DMS153 (cell line): Measurements from ENCODE around the gene SWI5.

ENCODE experiments used
- DNase-seq: peaks from one replicate; lab custom pipeline; 2025; lab: John Stamatoyannopoulos, UW

SWI5 gene

GRCh38 chr9:128321343-128321742 lies 45.3 kb downstream of the SWI5 start:
- no peak for DNase-seq

DNA sequence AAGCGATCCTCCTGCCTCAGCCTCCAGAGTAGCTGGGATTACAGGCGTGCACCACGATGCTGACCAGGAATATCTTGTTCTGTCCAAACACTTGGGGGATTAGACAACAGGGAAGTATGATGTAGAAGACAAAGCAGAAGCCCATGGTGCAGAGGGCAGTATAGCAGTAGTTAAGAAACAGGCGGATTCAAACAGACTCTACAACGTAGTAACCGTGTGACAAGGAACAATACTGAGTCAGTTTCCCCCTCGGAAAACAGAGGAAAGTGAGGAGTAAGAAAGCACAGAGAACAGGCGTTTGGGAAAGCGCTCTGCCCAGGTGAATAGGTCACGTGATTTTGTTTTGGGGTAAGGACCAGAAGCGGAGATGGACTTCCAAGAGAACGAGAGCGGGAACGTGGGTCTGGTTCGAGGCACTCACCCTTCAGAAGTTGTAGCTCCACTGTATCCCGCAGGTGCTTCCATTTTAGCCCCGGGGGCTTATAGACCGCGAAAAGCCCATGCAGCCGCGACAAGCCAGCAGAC lies 45.9 kb downstream of the SWI5 start:
- no peak for DNase-seq

- peak; percentile 89 for DNase-seq
These were observed 46.5 kb downstream of the SWI5 start, which contains the start of the genes COQ4 and TRUB2 for GRCh38 chr9:128322404-128323211. COQ4 (plus strand) TSS chr9:128322839; CDS start chr9:128322859, 20 bp downstream. TRUB2 (minus strand) TSS chr9:128322447; CDS start chr9:128322408, 39 bp downstream.

DNA sequence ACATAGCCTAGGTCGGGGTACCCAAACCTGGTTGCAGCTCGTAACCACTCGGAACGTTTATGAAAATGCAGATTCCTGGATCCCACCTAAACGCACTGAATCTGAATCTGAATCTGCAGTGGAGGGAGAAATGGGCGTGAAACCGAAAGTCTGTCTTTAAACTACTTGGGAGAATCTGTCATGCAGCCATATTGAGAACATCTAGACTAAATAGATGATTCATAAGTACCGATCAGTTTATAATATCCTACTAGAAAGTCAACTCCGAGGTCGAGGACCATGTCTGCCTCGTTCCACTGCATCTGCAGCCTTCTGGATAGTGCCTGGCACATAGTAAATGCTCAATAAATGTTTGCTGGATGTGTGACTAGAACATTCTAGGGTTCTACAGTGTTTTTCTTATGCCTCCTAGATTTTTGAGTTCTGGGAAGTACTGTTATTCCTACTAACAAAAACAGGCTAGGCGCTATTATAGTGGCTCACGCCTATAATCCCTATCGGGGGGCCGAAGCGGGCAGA lies 47.2 kb downstream of the SWI5 start:
- no peak for DNase-seq

DNA sequence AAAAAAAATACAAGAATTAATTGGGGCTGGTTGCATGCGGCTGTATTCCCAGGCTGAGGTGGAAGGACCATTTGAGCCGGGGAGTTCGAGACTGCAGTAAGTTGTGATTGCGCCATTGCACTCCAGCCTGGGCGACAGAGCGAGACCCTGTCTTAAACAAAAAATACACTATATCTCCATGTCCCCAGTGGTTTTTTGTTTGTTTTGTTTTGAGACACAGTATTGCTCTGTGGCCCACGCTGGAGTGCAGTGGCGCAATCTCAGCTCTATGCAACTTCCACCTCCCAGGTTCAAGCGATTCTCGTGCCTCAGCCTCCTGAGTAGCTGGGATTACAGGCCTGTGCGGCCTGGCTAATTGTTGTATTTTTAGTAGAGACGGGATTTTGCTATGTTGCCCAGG lies 47.7 kb downstream of the SWI5 start:
- DNase-seq: no peak

- no peak for DNase-seq
These were observed 48.3 kb downstream of the SWI5 start for GRCh38 chr9:128324401-128324800.

DNA sequence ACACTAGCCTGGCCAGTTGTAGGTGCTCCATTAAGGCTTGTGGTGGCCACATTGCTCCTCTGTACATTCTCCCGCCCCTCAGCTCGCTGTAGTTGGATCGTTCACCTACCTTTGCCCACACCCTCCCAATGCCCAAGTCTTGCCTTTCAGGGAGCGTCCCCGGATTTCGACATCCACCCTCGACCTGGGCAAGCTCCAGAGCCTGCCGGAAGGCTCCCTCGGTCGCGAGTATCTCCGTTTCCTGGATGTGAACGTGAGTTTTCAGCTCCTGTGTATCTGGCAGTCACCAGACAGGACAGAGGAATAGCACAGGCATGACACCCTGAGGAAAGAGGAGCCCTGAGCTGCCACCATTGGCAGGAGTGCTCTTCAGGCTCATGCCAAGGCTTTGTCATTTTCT lies 49.6 kb downstream of the SWI5 start:
- no peak for DNase-seq

GRCh38 chr9:128333451-128333869 lies 57.4 kb downstream of the SWI5 start:
- DNase-seq: no peak

GRCh38 chr9:128335161-128335560 lies 59.1 kb downstream of the SWI5 start:
- DNase-seq: no peak

DNA sequence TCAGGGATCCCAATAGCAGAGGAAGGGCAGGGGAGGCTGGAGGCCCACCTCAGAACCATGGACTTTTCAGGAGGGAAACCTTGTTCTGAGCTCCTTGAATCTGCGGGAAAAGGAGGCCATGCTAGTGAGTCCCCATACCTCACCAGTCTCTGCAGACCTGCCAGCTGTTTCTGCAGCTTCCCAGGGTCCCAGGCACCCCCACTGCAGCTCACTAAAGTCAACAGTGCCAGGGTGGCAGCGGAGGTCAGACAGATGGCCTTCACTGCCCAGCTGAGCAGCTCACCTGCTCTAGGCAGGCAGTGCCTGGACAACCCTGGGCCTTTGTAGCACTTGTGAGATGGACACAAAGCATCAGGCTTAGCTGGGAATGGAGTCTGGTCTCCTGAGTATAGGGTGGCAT lies 59.8 kb downstream of the SWI5 start:
- no peak for DNase-seq

- DNase-seq: no peak
These were observed 61.9 kb downstream of the SWI5 start for GRCh38 chr9:128337936-128338335.
